GM18873 (cell line): Measurements from ENCODE around the gene FGF12.

Source experiments
- ATAC-seq: cut with Tn5 transposase; IDR thresholded peaks from one replicate; pipeline ENCODE4 v1.9.1; 2021; ENCODE audit warnings: mild to moderate bottlenecking, moderate library complexity, moderate number of reproducible peaks; ENCODE audit not compliant: unreplicated experiment, low FRiP score

FGF12 gene

DNA sequence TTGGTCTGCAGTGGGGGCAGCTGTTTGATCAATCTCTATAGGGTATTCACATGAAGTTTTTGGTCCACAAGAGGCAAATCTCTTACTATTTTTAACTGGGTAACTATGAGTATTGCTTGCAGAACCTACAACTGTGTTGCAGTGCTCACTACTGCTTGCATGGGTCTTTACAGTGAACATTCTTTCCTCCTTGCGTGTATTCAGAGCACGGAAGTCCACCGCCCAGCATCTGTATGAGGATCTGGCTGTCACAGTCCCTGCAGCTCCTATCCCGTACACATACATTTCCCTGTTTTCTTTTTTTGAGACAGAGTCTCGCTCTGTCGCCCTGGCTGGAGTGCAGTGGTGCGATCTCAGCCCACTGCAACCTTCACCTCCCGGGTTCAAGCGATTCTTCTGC is 449.9 kb downstream of the FGF12 start:
- ATAC-seq, result no peak

DNA sequence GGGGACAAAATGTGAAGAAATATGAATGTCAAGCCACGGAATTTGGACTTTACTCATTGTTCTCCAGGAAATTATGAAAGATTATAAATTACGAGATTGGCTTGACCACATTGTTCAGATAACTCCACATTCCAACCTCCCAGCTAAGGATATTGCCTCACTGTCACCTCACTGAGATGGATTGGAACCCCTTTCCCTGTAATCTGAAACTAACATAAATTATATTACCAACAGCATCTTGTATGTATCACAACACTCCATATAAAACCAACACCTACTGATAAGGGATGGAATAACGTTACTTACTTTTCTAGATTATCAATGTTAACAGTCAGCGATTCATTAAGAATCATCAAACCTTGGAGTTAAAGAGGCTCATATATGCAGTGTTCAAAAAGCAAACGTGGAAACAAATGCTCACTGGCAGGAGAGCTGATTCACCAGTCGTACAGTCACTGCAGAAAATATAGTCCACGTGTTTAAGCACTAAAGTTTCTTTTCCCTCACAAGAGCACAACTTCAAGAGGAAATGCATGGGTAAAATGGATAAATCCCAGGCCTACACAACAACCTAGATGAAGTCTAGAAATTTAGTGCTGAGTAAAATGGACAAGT is 451.5 kb downstream of the FGF12 start:
- ATAC-seq, result no peak

DNA sequence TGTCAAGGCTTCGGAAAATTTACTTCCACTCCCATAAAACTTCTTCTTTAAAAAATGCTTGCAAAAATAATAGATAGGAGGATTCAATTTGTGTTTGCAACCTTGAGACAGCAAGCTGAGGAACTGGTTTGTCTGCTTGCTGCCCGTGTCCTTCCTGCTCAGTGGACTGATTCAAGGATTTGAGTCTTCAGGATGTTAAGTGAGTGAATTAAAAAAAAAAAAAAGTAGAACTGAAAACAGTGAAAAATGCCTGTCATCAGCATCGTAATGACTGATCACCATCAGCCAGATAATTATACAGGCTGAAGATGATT is 453.7 kb downstream of the FGF12 start:
- ATAC-seq, result no peak

- no peak for ATAC-seq
Observed at GRCh38 chr3:192273001-192273696, 454.2 kb downstream of the FGF12 start.

GRCh38 chr3:192262001-192262400 is 465.3 kb downstream of the FGF12 start:
- ATAC-seq, result no peak

GRCh38 chr3:192261135-192261534 is 466.2 kb downstream of the FGF12 start:
- no peak for ATAC-seq

GRCh38 chr3:192260116-192261010 is 467.0 kb downstream of the FGF12 start:
- ATAC-seq, result no peak

- no peak for ATAC-seq
Observed at GRCh38 chr3:192259661-192260060, 467.7 kb downstream of the FGF12 start.

DNA sequence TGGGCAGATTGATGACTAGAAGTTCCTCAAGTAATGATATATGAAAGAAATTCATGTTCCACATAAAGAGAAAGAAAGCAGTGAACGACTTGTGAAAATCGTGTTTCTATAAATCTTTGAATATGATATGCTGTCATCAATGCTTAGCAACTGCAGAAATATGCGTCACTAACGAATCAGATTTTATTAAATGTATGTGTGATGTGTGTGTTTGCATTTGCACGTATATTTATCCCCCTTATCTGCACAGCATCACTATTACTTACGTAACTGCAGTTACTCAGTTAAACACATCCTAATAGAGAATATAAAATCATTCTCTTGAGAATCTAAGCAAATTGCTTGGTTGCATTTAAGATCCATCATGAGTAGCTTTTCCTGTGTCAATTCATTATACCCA is 468.6 kb downstream of the FGF12 start:
- no peak for ATAC-seq

DNA sequence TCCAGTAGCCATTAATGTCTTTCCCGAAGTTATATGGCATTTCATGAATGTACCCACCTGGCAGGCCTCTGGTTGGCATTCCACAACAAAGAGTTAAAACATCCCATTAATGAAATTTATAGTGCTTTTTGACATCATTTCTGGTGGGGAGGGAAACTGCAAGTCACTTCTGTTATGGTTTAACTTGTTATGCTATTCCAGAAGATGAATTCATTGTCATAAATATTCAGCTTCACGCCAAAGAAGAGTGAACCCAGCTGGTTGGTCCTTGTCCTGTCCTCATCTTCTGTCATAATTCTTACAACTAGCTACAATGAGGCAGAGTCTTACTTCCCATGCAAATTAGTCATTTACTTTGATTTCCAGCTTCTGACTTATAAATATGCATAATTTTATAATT is 471.5 kb downstream of the FGF12 start:
- no peak for ATAC-seq

DNA sequence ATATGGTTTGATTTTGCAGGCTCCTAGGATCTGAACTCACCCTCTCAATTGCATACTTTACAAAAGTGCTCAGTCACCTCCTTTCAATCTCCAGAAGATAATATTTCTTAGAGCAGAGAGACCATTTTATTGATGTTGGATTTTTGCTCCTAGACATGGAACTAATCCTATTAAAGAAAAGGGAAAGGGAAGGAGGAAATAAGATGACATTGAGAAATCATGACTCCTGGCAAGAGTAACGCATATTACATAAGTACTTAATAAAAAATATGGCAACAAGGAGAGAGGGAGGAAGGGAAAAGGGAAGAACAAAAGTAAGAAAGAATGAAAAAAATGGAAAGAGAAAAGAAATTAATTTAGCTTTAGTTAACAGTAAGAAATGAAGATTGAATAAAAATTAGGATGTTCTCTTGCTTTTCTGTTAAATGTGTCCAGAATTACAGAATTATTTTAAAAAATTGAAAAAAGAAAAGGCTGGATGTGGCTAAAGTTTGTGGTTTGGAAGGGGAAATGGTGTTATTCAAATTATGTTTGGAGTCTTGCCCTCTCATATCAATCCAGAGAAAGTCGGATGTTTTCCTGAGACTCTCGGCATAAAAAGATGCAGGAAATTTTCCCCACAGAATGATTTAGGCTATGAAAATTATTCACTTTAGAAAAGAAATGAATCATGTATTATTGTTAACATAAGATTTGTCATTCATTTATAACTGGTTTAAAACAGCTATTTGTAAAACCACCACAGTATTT is 474.0 kb downstream of the FGF12 start:
- no peak for ATAC-seq

- no peak for ATAC-seq
Observed at GRCh38 chr3:192249516-192249915, 477.8 kb downstream of the FGF12 start.

DNA sequence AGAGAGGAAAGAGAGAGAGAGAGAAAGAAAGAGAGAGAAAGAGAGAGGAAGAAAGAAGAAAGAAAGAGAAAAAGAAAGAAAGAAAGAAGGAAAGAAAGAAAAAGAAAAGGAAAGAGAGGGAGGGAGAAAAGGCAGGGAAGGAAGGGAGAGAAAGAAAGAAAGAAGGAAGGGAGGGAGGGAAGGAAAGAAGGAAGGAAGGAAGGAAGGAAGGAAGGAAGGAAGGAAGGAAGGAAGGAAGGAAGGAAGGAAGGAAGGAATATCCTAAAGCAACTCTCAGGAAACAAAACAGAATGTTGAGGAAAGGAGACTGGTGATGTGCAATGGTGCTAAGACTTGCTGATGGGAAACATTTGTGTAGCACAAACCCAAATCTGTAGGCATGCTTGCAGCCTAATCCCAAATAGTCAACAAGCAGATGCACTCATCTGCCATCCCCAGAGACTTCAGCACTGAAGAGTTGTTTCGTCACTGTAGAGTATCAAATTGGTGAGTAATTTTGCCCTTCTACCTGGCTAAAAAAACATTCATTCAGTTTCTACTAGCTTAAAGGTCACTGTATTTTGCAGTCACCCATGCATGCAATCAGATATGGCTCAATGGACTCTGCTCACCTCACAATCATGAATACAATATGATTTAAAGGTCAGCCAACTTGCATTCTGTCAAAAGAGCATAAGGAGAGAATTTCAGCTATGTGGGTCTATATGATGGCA is 480.3 kb downstream of the FGF12 start:
- ATAC-seq, result no peak

DNA sequence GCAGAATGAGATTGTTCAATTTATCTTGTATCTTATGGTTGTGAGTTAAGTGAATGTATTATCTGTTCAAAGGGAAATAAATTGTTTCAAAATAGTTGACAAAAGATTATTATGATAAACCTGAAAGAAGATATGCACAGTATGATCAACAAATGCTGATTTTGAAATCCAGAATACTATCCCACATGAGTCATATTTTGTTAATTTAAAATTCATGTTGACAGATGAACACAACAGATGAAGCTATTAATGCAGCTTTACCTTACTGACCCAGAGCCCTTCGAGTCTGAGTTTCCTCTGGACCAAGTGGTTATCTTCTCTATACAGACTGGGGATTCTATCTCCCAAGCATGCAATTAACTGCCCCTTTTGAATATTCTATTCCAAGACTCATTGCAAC is 482.8 kb downstream of the FGF12 start:
- ATAC-seq, result no peak

- ATAC-seq, result no peak
Observed at GRCh38 chr3:192239956-192240355, 487.4 kb downstream of the FGF12 start.

- no peak for ATAC-seq
Observed at GRCh38 chr3:192237992-192238608, 489.2 kb downstream of the FGF12 start.

- no peak for ATAC-seq
Observed at GRCh38 chr3:192229866-192230265, 497.5 kb downstream of the FGF12 start.

DNA sequence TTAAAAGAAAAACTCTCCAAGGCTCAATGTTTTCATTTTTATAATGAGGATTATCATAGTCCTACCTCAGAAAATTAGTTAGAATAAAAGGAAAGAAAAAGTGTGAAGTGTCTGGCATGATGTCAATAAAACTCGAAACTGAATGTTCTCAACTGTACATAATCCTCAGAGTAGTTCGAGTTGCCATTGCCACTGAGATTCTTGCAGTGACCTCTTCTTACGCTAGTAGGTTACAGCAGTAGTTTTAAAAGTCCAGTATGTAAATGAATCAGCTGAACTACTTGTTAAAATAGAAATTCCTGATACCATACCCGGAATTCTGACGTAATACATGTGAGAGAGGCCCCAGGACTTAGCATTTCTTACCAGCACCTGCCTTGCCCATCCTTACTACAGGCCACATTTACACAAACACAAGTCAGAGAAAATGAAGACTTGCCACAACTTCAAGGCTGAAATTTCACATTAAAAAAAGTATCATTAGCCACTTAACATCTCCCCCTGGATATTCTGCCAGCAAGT is 502.6 kb downstream of the FGF12 start:
- no peak for ATAC-seq

- ATAC-seq, result no peak
Observed at GRCh38 chr3:192223815-192224214, 503.5 kb downstream of the FGF12 start.

GRCh38 chr3:192220915-192221314 is 506.4 kb downstream of the FGF12 start:
- ATAC-seq, result no peak
